Kidney epithelial cell (primary cell): ENCODE data around the gene WASF2. TPM values are rescaled to one million over a fixed set of nuclear protein-coding genes. Genes with fewer than 3 reads are reported as not detected.

Experiments used
- DNase-seq: peaks from one replicate; pipeline ENCODE4 v3.0.0-alpha.2; 2010; ENCODE audit warnings: low read depth
- H3K27me3 ChIP-seq: 2 replicates; pipeline ENCODE4 v1.6.0; 2011; ENCODE audit warnings: low read length; ENCODE audit not compliant: control insufficient read depth, insufficient read depth
- H3K36me3 ChIP-seq: 2 replicates; pipeline ENCODE4 v1.5.1; 2011; ENCODE audit warnings: low read length; ENCODE audit not compliant: control insufficient read depth, insufficient read depth
- H3K4me3 ChIP-seq: 2 replicates; pipeline ENCODE4 v1.5.1; 2011; ENCODE audit warnings: low read depth, mild to moderate bottlenecking, control low read depth, low read length
- total RNA-seq: library from RNA; depleted of rRNA; stranded (reverse); fragments of >200 nt; gene quantifications from 2 replicates; pipeline ENCODE4 v1.2.3, GENCODE V29; 2015
- TF ChIP-seq, protein P1 (sequence below): IDR thresholded peaks from 2 replicates; pipeline ENCODE4 v1.5.1; 2011; ENCODE audit warnings: mild to moderate bottlenecking, moderate library complexity, low read length, control low read depth, inconsistent platforms; ENCODE audit not compliant: insufficient read depth, poor library complexity, severe bottlenecking

WASF2 gene
- total RNA-seq, 1 donor from 2014 or later: 52.4 TPM

DNA sequence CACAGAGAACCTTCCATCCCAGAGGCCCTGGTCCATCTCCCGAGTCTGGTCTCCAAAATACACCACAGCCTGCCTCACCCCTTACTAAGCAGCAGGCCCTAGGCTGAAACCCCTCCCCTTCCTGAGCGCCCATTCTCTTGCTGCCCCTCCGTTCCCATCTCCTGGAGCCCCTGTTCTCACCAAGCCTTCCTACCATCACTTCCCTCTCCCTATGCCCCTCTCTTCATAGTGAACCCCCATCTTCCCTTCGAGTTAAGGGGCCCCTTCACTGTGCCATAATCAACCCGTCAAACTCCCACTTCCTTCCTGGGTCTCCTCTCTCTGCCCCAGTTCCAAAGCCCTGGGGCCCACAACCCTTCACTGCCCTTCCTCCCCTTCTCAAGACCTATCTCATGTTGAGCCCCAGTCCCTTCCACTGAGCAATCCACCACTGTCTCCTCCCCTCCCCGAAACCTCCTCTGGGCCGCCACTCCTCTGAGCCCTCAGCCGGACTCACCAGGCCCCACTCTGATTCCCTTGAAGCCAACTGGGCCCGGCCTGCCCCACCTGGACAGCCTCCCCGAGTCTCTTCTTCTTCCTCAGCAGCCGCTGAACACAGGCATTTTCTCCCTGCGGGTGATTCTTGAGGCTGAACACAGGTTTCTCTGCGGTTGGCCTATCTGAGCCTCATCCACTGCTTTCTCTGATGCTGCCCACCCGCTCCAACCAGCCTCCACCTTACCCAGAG lies 42.2 kb upstream of the WASF2 start:
- Histone ChIP-seq H3K36me3 (no peaks in the 10 kb centered on the region), H3K4me3 (no peak overlapping the region), H3K27me3 (no peaks in the 10 kb centered on the region)
- DNase-seq: no peak
- TF ChIP-seq, protein P1, sequence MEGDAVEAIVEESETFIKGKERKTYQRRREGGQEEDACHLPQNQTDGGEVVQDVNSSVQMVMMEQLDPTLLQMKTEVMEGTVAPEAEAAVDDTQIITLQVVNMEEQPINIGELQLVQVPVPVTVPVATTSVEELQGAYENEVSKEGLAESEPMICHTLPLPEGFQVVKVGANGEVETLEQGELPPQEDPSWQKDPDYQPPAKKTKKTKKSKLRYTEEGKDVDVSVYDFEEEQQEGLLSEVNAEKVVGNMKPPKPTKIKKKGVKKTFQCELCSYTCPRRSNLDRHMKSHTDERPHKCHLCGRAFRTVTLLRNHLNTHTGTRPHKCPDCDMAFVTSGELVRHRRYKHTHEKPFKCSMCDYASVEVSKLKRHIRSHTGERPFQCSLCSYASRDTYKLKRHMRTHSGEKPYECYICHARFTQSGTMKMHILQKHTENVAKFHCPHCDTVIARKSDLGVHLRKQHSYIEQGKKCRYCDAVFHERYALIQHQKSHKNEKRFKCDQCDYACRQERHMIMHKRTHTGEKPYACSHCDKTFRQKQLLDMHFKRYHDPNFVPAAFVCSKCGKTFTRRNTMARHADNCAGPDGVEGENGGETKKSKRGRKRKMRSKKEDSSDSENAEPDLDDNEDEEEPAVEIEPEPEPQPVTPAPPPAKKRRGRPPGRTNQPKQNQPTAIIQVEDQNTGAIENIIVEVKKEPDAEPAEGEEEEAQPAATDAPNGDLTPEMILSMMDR: no peak

GRCh38 chr1:27530192-27530591 lies 40.2 kb upstream of the WASF2 start:
- TF ChIP-seq, protein P1: no peak
- no peaks in the 10 kb centered on the region for H3K27me3 ChIP-seq
- H3K36me3 ChIP-seq: no peaks in the 10 kb centered on the region
- DNase-seq: no peak
- H3K4me3 ChIP-seq: no peak overlapping the region

GRCh38 chr1:27529704-27530018 lies 39.7 kb upstream of the WASF2 start:
- no peak for DNase-seq
- TF ChIP-seq, protein P1: no peak
- no peaks in the 10 kb centered on the region for H3K36me3 ChIP-seq

DNA sequence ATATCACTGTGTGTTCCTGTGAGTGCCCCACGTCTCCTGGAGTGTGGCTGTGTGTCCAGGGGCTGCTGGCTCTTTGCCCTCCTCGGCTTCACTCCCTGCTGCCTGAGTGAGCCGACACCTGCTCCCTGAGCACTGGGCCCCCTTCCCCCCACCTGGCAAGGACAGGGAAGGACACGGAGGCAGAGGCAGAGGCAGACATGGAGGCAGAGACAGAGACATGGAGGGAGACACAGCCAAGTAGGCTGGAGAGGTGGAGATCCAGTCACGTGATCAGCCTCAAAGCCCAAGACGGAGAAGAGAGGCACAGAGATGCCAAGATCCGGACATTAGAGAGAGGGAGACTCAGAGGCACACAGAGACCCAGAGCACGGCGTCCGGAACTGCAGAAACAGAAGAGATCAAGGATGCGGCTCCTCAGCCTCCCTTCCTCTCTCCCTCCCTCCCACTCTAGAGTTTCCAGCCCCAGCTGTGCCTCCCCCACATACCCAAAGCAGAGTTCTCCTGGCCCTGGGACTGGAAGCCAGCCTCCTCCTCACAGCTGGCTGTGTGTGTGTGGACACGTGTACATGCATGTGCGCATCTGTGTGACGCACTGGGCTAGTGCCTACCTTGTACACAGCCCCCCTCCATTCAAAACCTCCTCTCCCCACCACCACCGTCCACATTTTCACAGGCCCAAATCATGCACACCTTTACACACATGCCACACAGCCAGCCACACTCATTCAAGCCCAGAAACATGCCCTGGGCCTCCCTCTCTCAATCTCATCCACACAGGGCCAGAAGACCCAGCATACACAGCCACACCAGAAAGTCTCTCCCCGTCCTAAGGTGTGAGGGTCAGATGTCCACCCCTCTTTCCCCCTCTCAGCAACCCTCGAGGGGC lies 39.1 kb upstream of the WASF2 start:
- H3K27me3 ChIP-seq: no peaks in the 10 kb centered on the region
- H3K4me3 ChIP-seq: no peak overlapping the region
- no peak for DNase-seq
- no peaks in the 10 kb centered on the region for H3K36me3 ChIP-seq
- TF ChIP-seq, protein P1: no peak

More at GRCh38 chr1:27529704-27530018, 39.7 kb upstream of the WASF2 start:
- Histone ChIP-seq H3K4me3 (no peak overlapping the region), H3K27me3 (no peaks in the 10 kb centered on the region)

GRCh38 chr1:27527890-27528817 lies 38.2 kb upstream of the WASF2 start:
- no peaks in the 10 kb centered on the region for H3K27me3 ChIP-seq
- no peaks in the 10 kb centered on the region for H3K36me3 ChIP-seq
- TF ChIP-seq, protein P1: no peak
- no peak for DNase-seq
- peak overlapping the region; percentile 21 for H3K4me3 ChIP-seq
